H1 (cell line): ENCODE data around the gene PHLPP1. TPM values are rescaled to one million over a fixed set of nuclear protein-coding genes. Genes with fewer than 3 reads are reported as not detected.

ENCODE experiments used
- CTCF ChIA-PET: fragments of 300-600 bp; sonication (Branson Sonifier 250); formaldehyde crosslinking; loops from one replicate; lab custom pipeline; 2021; ENCODE audit not compliant: partially characterized antibody; lab: Charles Lee
- POLR2A ChIA-PET: fragments of 300-600 bp; sonication (Branson Sonifier 250); formaldehyde crosslinking; loops from one replicate; lab custom pipeline; 2021; ENCODE audit warnings: inconsistent platforms; ENCODE audit not compliant: partially characterized antibody; lab: Charles Lee
- DNase-seq, 2 experiments: peaks; one replicate each; pipeline versions ENCODE4 v3.0.0 to v3.0.0-alpha.2; 2010 to 2022; ENCODE audit warnings: low spot score in 2 of 2, low read depth in 1 of 2, mixed read lengths in 1 of 2
- FAIRE-seq: peaks from 2 replicates; lab custom pipeline; 2011; peaks lifted over from hg19 to GRCh38; lab: Jason Lieb, UNC
- H2AFZ ChIP-seq: 2 replicates; pipeline ENCODE4 v1.8.1; 2012; ENCODE audit warnings: low read length, inconsistent platforms
- H2AK5ac ChIP-seq: 2 replicates; pipeline ENCODE4 v1.6.1; 2013; ENCODE audit warnings: low read depth, low read length
- H2BK120ac ChIP-seq: replicated peaks from 2 replicates; pipeline ENCODE3; 2013; ENCODE audit warnings: low read depth, low read length, inconsistent platforms
- H2BK12ac ChIP-seq: 2 replicates; pipeline ENCODE4 v1.6.1; 2013; ENCODE audit warnings: low read depth, low read length
- H2BK15ac ChIP-seq: 2 replicates; pipeline ENCODE4 v1.6.1; 2013; ENCODE audit warnings: low read length
- H2BK20ac ChIP-seq: 2 replicates; pipeline ENCODE4 v1.6.1; 2013; ENCODE audit warnings: low read length
- H2BK5ac ChIP-seq: 2 replicates; pipeline ENCODE4 v1.6.1; 2013; ENCODE audit warnings: low read depth, low read length
- H3K14ac ChIP-seq: 2 replicates; pipeline ENCODE4 v1.6.1; 2013; ENCODE audit warnings: inconsistent platforms; ENCODE audit not compliant: insufficient read length
- H3K18ac ChIP-seq: 2 replicates; pipeline ENCODE4 v1.6.1; 2013; ENCODE audit warnings: low read length; ENCODE audit errors: extremely low read depth
- H3K23ac ChIP-seq: 2 replicates; pipeline ENCODE4 v1.6.1; 2013; ENCODE audit warnings: inconsistent platforms; ENCODE audit not compliant: insufficient read length
- H3K23me2 ChIP-seq: 2 replicates; pipeline ENCODE4 v1.6.1; 2013; ENCODE audit warnings: low read depth, low read length
- H3K27ac ChIP-seq: 2 replicates; pipeline ENCODE4 v1.6.1; 2011; ENCODE audit warnings: low read depth, low read length, inconsistent platforms
- H3K27me3 ChIP-seq, 4 experiments: replicated peaks in 1 of 4; 1 replicate in 1 of 4; 2 replicates in 3 of 4; pipeline versions ENCODE4 v1.6.1 to v1.8.1; 2011 to 2013; ENCODE audit warnings: low read length in 3 of 4, mild to moderate bottlenecking in 3 of 4, inconsistent platforms in 2 of 4, mixed read lengths in 2 of 4, moderate library complexity in 1 of 4; ENCODE audit not compliant: control insufficient read depth in 3 of 4, insufficient read depth in 3 of 4; ENCODE audit errors: extremely low read depth in 1 of 4
- H3K36me3 ChIP-seq, 4 experiments: 2 replicates each; pipeline versions ENCODE4 v1.6.1 to v1.8.1; 2011 to 2013; ENCODE audit warnings: mild to moderate bottlenecking in 4 of 4, low read length in 3 of 4, moderate library complexity in 2 of 4, control low read depth in 1 of 4, inconsistent platforms in 1 of 4; ENCODE audit not compliant: insufficient read depth in 4 of 4, control insufficient read depth in 2 of 4
- H3K4ac ChIP-seq: replicated peaks from 2 replicates; pipeline ENCODE3; 2013; ENCODE audit warnings: low read length, low read depth, mixed read lengths, inconsistent platforms; ENCODE audit not compliant: insufficient read length
- H3K4me1 ChIP-seq, 4 experiments: replicated peaks in 1 of 4; 1 replicate in 1 of 4; 2 replicates in 3 of 4; pipeline versions ENCODE4 v1.6.1 to v1.8.1; 2011 to 2013; ENCODE audit warnings: low read length in 3 of 4, inconsistent platforms in 2 of 4, mixed read lengths in 1 of 4; ENCODE audit not compliant: insufficient read depth in 4 of 4, control insufficient read depth in 3 of 4
- H3K4me2 ChIP-seq, 2 experiments: 2 replicates each; pipeline versions ENCODE4 v1.6.1 to v1.8.1; 2011 to 2013; ENCODE audit warnings: low read depth in 2 of 2, low read length in 2 of 2, control low read depth in 1 of 2, inconsistent platforms in 1 of 2, mild to moderate bottlenecking in 1 of 2; ENCODE audit not compliant: insufficient read depth in 1 of 2
- H3K4me3 ChIP-seq, 4 experiments: fragments of 200-600, 300-600 bp in 1 of 4; sonication (generic), shearing (Covaris generic), sonication (Bioruptor Twin) in 1 of 4; 2 replicates each; pipeline versions ENCODE4 v1.5.1 to v1.8.1; 2011 to 2016; ENCODE audit warnings: low read length in 4 of 4, low read depth in 3 of 4, control low read depth in 2 of 4, inconsistent platforms in 2 of 4, mild to moderate bottlenecking in 2 of 4, mixed read lengths in 1 of 4, moderate library complexity in 1 of 4; ENCODE audit not compliant: insufficient read depth in 2 of 4; ENCODE audit errors: extremely low read depth in 1 of 4
- H3K56ac ChIP-seq: replicated peaks from 2 replicates; pipeline ENCODE3; 2013; ENCODE audit warnings: low read depth, mild to moderate bottlenecking, mixed read lengths, low read length, inconsistent platforms; ENCODE audit not compliant: insufficient read length
- H3K79me1 ChIP-seq: 2 replicates; pipeline ENCODE4 v1.6.1; 2013; ENCODE audit warnings: low read depth, low read length, control low read depth
- H3K79me2 ChIP-seq, 2 experiments: 2 replicates each; pipeline versions ENCODE4 v1.6.1 to v1.8.1; 2012 to 2013; ENCODE audit warnings: low read length in 2 of 2, mild to moderate bottlenecking in 2 of 2, inconsistent platforms in 1 of 2; ENCODE audit not compliant: insufficient read depth in 2 of 2, control insufficient read depth in 1 of 2
- H3K9ac ChIP-seq, 4 experiments: replicated peaks in 1 of 4; 1 replicate in 1 of 4; 2 replicates in 3 of 4; pipeline versions ENCODE4 v1.6.1 to v1.8.1; 2011 to 2013; ENCODE audit warnings: low read depth in 3 of 4, low read length in 3 of 4, control low read depth in 2 of 4, mild to moderate bottlenecking in 2 of 4, moderate library complexity in 2 of 4, inconsistent platforms in 1 of 4; ENCODE audit errors: extremely low read depth in 1 of 4
- H3K9me3 ChIP-seq, 2 experiments: 2 replicates each; pipeline versions ENCODE4 v1.6.1 to v1.8.1; 2012 to 2013; ENCODE audit warnings: mild to moderate bottlenecking in 2 of 2, moderate library complexity in 2 of 2, control low read depth in 1 of 2, inconsistent platforms in 1 of 2, low read depth in 1 of 2, low read length in 1 of 2, mixed read lengths in 1 of 2; ENCODE audit not compliant: insufficient read depth in 2 of 2
- H4K20me1 ChIP-seq, 2 experiments: replicated peaks in 1 of 2; 2 replicates each; pipeline versions ENCODE3 to v1.8.1; 2011 to 2013; ENCODE audit warnings: inconsistent platforms in 2 of 2, low read length in 2 of 2, mild to moderate bottlenecking in 1 of 2; ENCODE audit not compliant: insufficient read depth in 2 of 2, control insufficient read depth in 1 of 2
- H4K5ac ChIP-seq: 2 replicates; pipeline ENCODE4 v1.6.1; 2013; ENCODE audit warnings: low read length, low read depth, mixed read lengths, inconsistent platforms; ENCODE audit not compliant: insufficient read length
- H4K8ac ChIP-seq: 2 replicates; pipeline ENCODE4 v1.8.0; 2013; ENCODE audit warnings: mild to moderate bottlenecking, moderate library complexity, low read length, inconsistent platforms; ENCODE audit not compliant: insufficient read depth; ENCODE audit errors: extremely low read depth
- H4K91ac ChIP-seq: replicated peaks from 2 replicates; pipeline ENCODE3; 2013; ENCODE audit warnings: low read length, mixed read lengths, inconsistent platforms; ENCODE audit not compliant: insufficient read length
- BACH1 ChIP-seq: IDR thresholded peaks from 2 replicates; pipeline ENCODE4 v1.6.1; 2012; ENCODE audit warnings: low read length, improper control_type of control experiment
- CHD2 ChIP-seq: IDR thresholded peaks from 2 replicates; pipeline ENCODE4 v1.6.1; 2012; ENCODE audit warnings: low read length, improper control_type of control experiment
- EGR1 ChIP-seq: IDR thresholded peaks from 2 replicates; pipeline ENCODE4 v1.6.1; 2011; ENCODE audit warnings: low read depth, low read length, borderline replicate concordance
- EP300 ChIP-seq, 2 experiments: IDR thresholded peaks; 1 replicate in 1 of 2; 2 replicates in 1 of 2; pipeline ENCODE4 v1.6.1; 2011 to 2012; ENCODE audit warnings: low read depth in 2 of 2, low read length in 2 of 2, mild to moderate bottlenecking in 2 of 2, borderline replicate concordance in 1 of 2, inconsistent platforms in 1 of 2, moderate library complexity in 1 of 2
- HDAC2 ChIP-seq, 2 experiments: fragments of 300-600 bp in 1 of 2; sonication (generic) in 1 of 2; IDR thresholded peaks; 2 replicates each; pipeline ENCODE4 v1.6.1; 2011 to 2012; ENCODE audit warnings: low read depth in 2 of 2, low read length in 2 of 2, mild to moderate bottlenecking in 2 of 2, moderate library complexity in 2 of 2, borderline replicate concordance in 1 of 2, inconsistent platforms in 1 of 2
- KDM4A ChIP-seq: IDR thresholded peaks from one replicate; pipeline ENCODE4 v1.7.1; 2012; ENCODE audit warnings: low read depth, mild to moderate bottlenecking, moderate library complexity, low read length, inconsistent platforms; ENCODE audit not compliant: severe bottlenecking
- MAFK ChIP-seq: IDR thresholded peaks from 2 replicates; pipeline ENCODE4 v1.6.1; 2012; ENCODE audit warnings: low read depth, mild to moderate bottlenecking, improper control_type of control experiment, low read length
- NRF1 ChIP-seq: IDR thresholded peaks from 2 replicates; pipeline ENCODE4 v1.6.1; 2011; ENCODE audit warnings: mild to moderate bottlenecking, low read depth, low read length, improper control_type of control experiment
- SP4 ChIP-seq: IDR thresholded peaks from 2 replicates; pipeline ENCODE4 v1.6.1; 2012; ENCODE audit warnings: low read length, inconsistent platforms
- WGBS, 2 experiments: shearing (Covaris generic) in 1 of 2; methylation state at CpG; one replicate each; pipeline versions ENCODE4 v1.1.6 to v1.1.7; 2013 to 2015; ENCODE audit warnings: low lambda C conversion rate in 2 of 2, mixed read lengths in 2 of 2, inconsistent platforms in 1 of 2, low coverage in 1 of 2, missing lambda C conversion rate in 1 of 2; ENCODE audit not compliant: insufficient replicate concordance in 2 of 2, insufficient coverage in 1 of 2, insufficient read length in 1 of 2; ENCODE audit errors: extremely low coverage in 1 of 2, missing lambda C conversion rate in 1 of 2; 5-methylcytosine and 5-hydroxymethylcytosine counted together
- polyA plus RNA-seq, 7 experiments: library from polyadenylated mRNA; depleted of rRNA in 3 of 7; stranded (reverse) in 5 of 7; unstranded in 2 of 7; fragments of >200 nt in 5 of 7; fragments of 200-250 nt in 2 of 7; gene quantifications; 1 replicate in 5 of 7; 2 replicates in 1 of 7; 4 replicates in 1 of 7; pipeline versions ENCODE4 v1.2.1 to v1.2.3, GENCODE V29; 2011 to 2013; ENCODE audit warnings: missing spikeins in 2 of 7, mixed read lengths in 2 of 7
- total RNA-seq: library from RNA; stranded (reverse); fragmentation: NEBNext Ultra II Directional; extraction: Animal tissue kit (Norgen Biotek cat#: 25700); gene quantifications from 2 replicates; pipeline ENCODE4 v1.2.1, GENCODE V29; 2021

PHLPP1 gene
- total and polyA plus RNA-seq, 2 of the 8 experiments (the other 6 are each of a cell fraction or from before 2014, with no cell fraction given) = 28.0 to 66.3 TPM

- Histone ChIP-seq H2BK12ac (no peak overlapping the region), H3K36me3 (no peaks in the 10 kb centered on the region), H3K4me2 (peak overlapping the region in 1 of 2 experiments; percentile 14; a peak in 1 of 4 replicates), H3K56ac (no peak overlapping the region), H2AK5ac (peak overlapping the region; percentile 53), H3K23ac (no peak overlapping the region), H3K27ac (no peak overlapping the region; the same call in 1 of the 2 replicates), H3K4me1 (peaks cover 8 to 31% (median 24%) of the 10 kb centered on the region in 4 experiments), H3K4ac (no peak overlapping the region), H2AFZ (no peak overlapping the region), H4K5ac (no peak overlapping the region), H4K8ac (no peak overlapping the region), H3K79me1 (peaks cover 5% of the 10 kb centered on the region), H2BK20ac (no peak overlapping the region), H4K91ac (no peak overlapping the region), H4K20me1 (peaks cover 2 to 3% of the 10 kb centered on the region in 2 experiments), H3K9ac (no peak overlapping the region), H2BK5ac (peak overlapping the region; percentile 79), H3K9me3 (no peaks in the 10 kb centered on the region), H3K4me3 (no peak overlapping the region), H3K23me2 (no peaks in the 10 kb centered on the region), H3K27me3 (no peaks in the 10 kb centered on the region), H3K79me2 (peaks cover 0 to 95% of the 10 kb centered on the region in 2 experiments; a peak in 3 of 4 replicates), H2BK120ac (no peak overlapping the region), H3K14ac (no peak overlapping the region), H2BK15ac (no peak overlapping the region), H3K18ac (no peak overlapping the region)
- FAIRE-seq (no peak), DNase-seq (no peak)
- ChIA-PET CTCF (interaction anchor here (0.6 to 3.6 kb wide), 4 partner anchors 11 to 46 kb away, joined by 3 to 10 read pairs (median 4); no protein-coding TSS in a partner anchor), POLR2A (interaction anchor here (1.2 kb wide), 1 partner anchor 11 kb away, joined by 3 read pairs; no protein-coding TSS in a partner anchor)
- no peak for TF ChIP-seq NRF1
- TF ChIP-seq SP4 = no peak
- TF ChIP-seq BACH1 = no peak
- no peak for TF ChIP-seq CHD2
- TF ChIP-seq EP300 (IDR thresholded peaks at IDR 0.05; ENCODE audit: borderline replicate concordance in 1 of 2, low read depth in 2 of 2, low read length in 2 of 2) = no peak
- no peak for TF ChIP-seq MAFK
- TF ChIP-seq HDAC2 (IDR thresholded peaks at IDR 0.05; ENCODE audit: borderline replicate concordance in 1 of 2, low read depth in 2 of 2, low read length in 2 of 2) = no peak
- TF ChIP-seq KDM4A = no peak
- no peak for TF ChIP-seq EGR1
- 87% methylated on average over 7 of the region's 7 CpGs; no CpG with 5 or more reads in 1 of the 2 experiments for WGBS, 2 experiments
These were observed 47.8 kb downstream of the PHLPP1 start for GRCh38 chr18:62763101-62763521.
